Measurements from ENCODE around the gene PIK3R5. TPM values are rescaled to one million over a fixed set of nuclear protein-coding genes. Genes with fewer than 3 reads are reported as not detected.

The PIK3R5 gene
- total RNA-seq, 1 experiment from 2014 or later: 2.5 TPM

DNA sequence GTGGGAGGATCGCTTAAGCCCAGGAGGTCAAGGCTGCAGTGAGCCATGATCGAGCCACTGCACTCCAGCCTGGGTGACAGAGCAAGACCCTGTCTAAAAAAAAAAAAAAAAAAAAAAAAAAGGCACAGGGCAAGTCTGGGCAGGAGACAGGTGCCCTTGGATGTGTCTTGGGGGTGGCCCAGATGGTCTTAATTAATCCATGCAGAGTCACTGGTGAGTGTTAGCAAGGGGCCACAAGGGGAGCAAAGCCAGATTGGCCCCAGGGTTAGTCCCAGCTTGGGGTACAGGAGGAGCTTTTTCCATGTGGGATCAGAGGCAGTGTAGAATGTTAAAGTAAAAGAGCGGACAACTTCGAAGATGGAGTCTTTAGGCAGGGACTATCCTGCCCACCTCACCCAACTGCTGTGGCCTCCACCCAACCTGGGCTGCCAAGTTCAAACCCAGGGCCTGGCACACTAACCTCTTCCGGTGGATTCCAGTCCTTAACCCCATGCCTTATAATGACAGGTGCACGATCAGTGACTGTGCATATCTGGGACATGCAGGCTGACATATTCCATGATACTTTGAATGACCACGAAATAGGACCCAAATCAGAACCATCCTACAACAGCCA lies 134.2 kb downstream of the PIK3R5 start (continued):
- TF ChIP-seq EZH2 (IDR thresholded peaks at IDR 0.05) (no peak), TCF7L2 (IDR thresholded peaks at IDR 0.05; ENCODE audit: borderline replicate concordance, extremely low read depth, insufficient read depth, insufficient read length) (no peak), SP1 (IDR thresholded peaks at IDR 0.05; ENCODE audit: low read depth) (no peak)
- TF ChIP-seq, protein P1, sequence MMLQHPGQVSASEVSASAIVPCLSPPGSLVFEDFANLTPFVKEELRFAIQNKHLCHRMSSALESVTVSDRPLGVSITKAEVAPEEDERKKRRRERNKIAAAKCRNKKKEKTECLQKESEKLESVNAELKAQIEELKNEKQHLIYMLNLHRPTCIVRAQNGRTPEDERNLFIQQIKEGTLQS (IDR thresholded peaks at IDR 0.05): no peak

DNA sequence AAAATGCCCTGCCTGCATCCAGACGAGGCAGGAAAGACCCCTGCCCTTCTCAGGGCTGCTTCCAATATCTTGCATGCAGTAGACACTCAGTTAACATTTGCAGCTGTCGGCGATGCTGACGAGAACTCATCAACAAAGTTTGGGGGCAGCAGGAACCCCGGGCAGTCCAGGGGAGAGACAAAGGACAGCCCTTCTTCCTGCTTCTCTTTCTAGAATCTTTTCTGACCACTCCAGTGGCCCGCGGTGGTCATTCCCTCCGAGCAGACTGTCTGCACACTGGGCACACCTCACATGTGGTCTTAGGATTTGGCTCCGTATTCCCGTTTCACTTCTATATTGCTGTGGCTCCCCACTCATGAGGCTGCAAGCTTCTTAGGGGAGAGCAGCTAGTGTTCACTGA lies 135.4 kb downstream of the PIK3R5 start:
- BruUV-seq (replicated peaks): no TSS peak
- no peaks in the 10 kb centered on the region for H3K9me2 ChIP-seq (ENCODE audit: insufficient read depth)
- ChIA-PET CTCF (interaction anchor here (1.0 to 1.3 kb wide), 2 partner anchors 23 to 692 kb away, joined by 3 read pairs; no protein-coding TSS in a partner anchor), POLR2A (no interaction called here), RAD21 (ENCODE audit: low non-redundant PET in 1 of 2, low total read pairs in 2 of 2, uncharacterized antibody in 2 of 2, unreplicated experiment in 2 of 2) (no interaction called here)
- no peaks in the 10 kb centered on the region for H3K36me3 ChIP-seq (ENCODE audit: control insufficient read depth in 1 of 2, insufficient read depth in 2 of 2, low read length in 2 of 2)
- H3K9me3 ChIP-seq (ENCODE audit: control insufficient read depth in 1 of 2, insufficient read depth in 1 of 2, low read depth in 1 of 2, low read length in 2 of 2): no peaks in the 10 kb centered on the region
- no peaks in the 10 kb centered on the region for H4K20me1 ChIP-seq (ENCODE audit: insufficient read depth)
- H2AFZ ChIP-seq (ENCODE audit: low read depth, low read length, poor library complexity, severe bottlenecking): no peak overlapping the region
- H3K27me3 ChIP-seq (ENCODE audit: insufficient read depth, low read length): no peaks in the 10 kb centered on the region
- H3K9ac ChIP-seq (ENCODE audit: low read length): no peak overlapping the region
- no peak for ATAC-seq
- H3K4me3 ChIP-seq (replicated peaks in 1 of 2; ENCODE audit: low read depth in 1 of 2, low read length in 2 of 2): no peak overlapping the region
- no peaks in the 10 kb centered on the region for H3K4me1 ChIP-seq (ENCODE audit: control insufficient read depth in 1 of 2, insufficient read depth in 2 of 2, low read length in 2 of 2)
- DNase-seq (ENCODE audit: low read depth, low spot score): no peak
- no peak overlapping the region for H3K27ac ChIP-seq (ENCODE audit: low read depth, low read length)
- intact Hi-C loops (cut with micrococcal nuclease): no loop called here
- no peak overlapping the region for H3K4me2 ChIP-seq (ENCODE audit: low read length)
- H3K79me2 ChIP-seq (ENCODE audit: insufficient read depth, low read length): no peaks in the 10 kb centered on the region
- TF ChIP-seq SP1 (IDR thresholded peaks at IDR 0.05; ENCODE audit: low read depth) (no peak), TCF7L2 (IDR thresholded peaks at IDR 0.05; ENCODE audit: borderline replicate concordance, extremely low read depth, insufficient read depth, insufficient read length) (no peak), FOSL1 (IDR thresholded peaks at IDR 0.05; ENCODE audit: low read depth) (no peak)
- TF ChIP-seq, protein P1 (IDR thresholded peaks at IDR 0.05): no peak
- TF ChIP-seq, protein P2, sequence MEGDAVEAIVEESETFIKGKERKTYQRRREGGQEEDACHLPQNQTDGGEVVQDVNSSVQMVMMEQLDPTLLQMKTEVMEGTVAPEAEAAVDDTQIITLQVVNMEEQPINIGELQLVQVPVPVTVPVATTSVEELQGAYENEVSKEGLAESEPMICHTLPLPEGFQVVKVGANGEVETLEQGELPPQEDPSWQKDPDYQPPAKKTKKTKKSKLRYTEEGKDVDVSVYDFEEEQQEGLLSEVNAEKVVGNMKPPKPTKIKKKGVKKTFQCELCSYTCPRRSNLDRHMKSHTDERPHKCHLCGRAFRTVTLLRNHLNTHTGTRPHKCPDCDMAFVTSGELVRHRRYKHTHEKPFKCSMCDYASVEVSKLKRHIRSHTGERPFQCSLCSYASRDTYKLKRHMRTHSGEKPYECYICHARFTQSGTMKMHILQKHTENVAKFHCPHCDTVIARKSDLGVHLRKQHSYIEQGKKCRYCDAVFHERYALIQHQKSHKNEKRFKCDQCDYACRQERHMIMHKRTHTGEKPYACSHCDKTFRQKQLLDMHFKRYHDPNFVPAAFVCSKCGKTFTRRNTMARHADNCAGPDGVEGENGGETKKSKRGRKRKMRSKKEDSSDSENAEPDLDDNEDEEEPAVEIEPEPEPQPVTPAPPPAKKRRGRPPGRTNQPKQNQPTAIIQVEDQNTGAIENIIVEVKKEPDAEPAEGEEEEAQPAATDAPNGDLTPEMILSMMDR (IDR thresholded peaks at IDR 0.05 in 2 of 3, conservative IDR thresholded peaks at IDR 0.05 in 1 of 3; ENCODE audit: borderline replicate concordance in 1 of 3, insufficient read depth in 1 of 3, low read depth in 2 of 3, low read length in 2 of 3): no peak

Measured in HCT116 (cell line).